OCI-LY7 (cell line): ENCODE measurements around the gene LRP2. TPM values are rescaled to one million over a fixed set of nuclear protein-coding genes. Genes with fewer than 3 reads are reported as not detected.

Experiments used
- BruUV-seq: library from RNA; stranded (reverse); fragments of 400-500 nt; replicated peaks from 2 replicates; lab custom pipeline; 2021; lab: Mats Ljungman, UMichigan
- CTCF ChIA-PET: fragments of 300-600 bp; sonication (Branson Sonifier 250); formaldehyde crosslinking; loops from one replicate; lab custom pipeline; 2022; ENCODE audit warnings: antibody characterized with exemption; ENCODE audit not compliant: unreplicated experiment; lab: Charles Lee
- POLR2A ChIA-PET: fragments of 300-600 bp; sonication (Branson Sonifier 250); formaldehyde crosslinking; loops from one replicate; lab custom pipeline; 2022; ENCODE audit warnings: antibody characterized with exemption; lab: Charles Lee
- DNase-seq: peaks from one replicate; pipeline ENCODE4 v3.0.0-alpha.2; 2015; ENCODE audit warnings: low spot score
- H2AFZ ChIP-seq: fragments of 200-600 bp; sonication (generic), shearing (Covaris generic); 2 replicates; pipeline ENCODE4 v1.6.1; 2014; ENCODE audit warnings: mild to moderate bottlenecking, antibody characterized with exemption, low read length, moderate library complexity
- H3K27ac ChIP-seq: fragments of 200-600 bp; sonication (generic); 2 replicates; pipeline ENCODE4 v1.5.1; 2014; ENCODE audit warnings: mixed run types, low read depth, mild to moderate bottlenecking, moderate library complexity, low read length, inconsistent platforms; ENCODE audit not compliant: poor library complexity, severe bottlenecking
- H3K36me3 ChIP-seq: fragments of 200-600 bp; sonication (generic); 2 replicates; pipeline ENCODE4 v1.6.1; 2014; ENCODE audit warnings: mild to moderate bottlenecking, antibody characterized with exemption, low read length, moderate library complexity, mixed read lengths; ENCODE audit not compliant: insufficient read depth
- H3K4me1 ChIP-seq: fragments of 200-600 bp; sonication (generic); 2 replicates; pipeline ENCODE4 v1.5.1; 2014; ENCODE audit warnings: mild to moderate bottlenecking, low read length; ENCODE audit not compliant: insufficient read depth, poor library complexity, severe bottlenecking
- H3K4me2 ChIP-seq: fragments of 200-600 bp; sonication (generic); 2 replicates; pipeline ENCODE4 v1.6.1; 2014; ENCODE audit warnings: mild to moderate bottlenecking, low read length
- H3K4me3 ChIP-seq: fragments of 200-600 bp; sonication (generic); 2 replicates; pipeline ENCODE4 v1.5.1; 2014; ENCODE audit warnings: mild to moderate bottlenecking, low read depth, low read length; ENCODE audit not compliant: poor library complexity, severe bottlenecking
- H3K79me2 ChIP-seq: fragments of 200-600 bp; sonication (generic); 2 replicates; pipeline ENCODE4 v1.6.1; 2016; ENCODE audit warnings: low read depth, mild to moderate bottlenecking, low read length, moderate library complexity, mixed read lengths; ENCODE audit not compliant: insufficient read depth
- H3K9me2 ChIP-seq: fragments of 200-600 bp; sonication (generic); 2 replicates; pipeline ENCODE4 v1.6.1; 2016; ENCODE audit warnings: mild to moderate bottlenecking, low read length, mixed read lengths; ENCODE audit not compliant: insufficient read depth
- H3K9me3 ChIP-seq: fragments of 200-600 bp; sonication (generic); 2 replicates; pipeline ENCODE4 v1.6.1; 2014; ENCODE audit warnings: mild to moderate bottlenecking, mixed run types, low read length, mixed read lengths
- H4K20me1 ChIP-seq: fragments of 200-600 bp; sonication (generic); 2 replicates; pipeline ENCODE4 v1.6.1; 2014; ENCODE audit warnings: mild to moderate bottlenecking, antibody characterized with exemption, low read length, moderate library complexity, mixed read lengths; ENCODE audit not compliant: insufficient read depth
- EZH2phosphoT487 ChIP-seq: fragments of 200-600 bp; sonication (generic); IDR thresholded peaks from 2 replicates; pipeline ENCODE4 v1.6.1; 2018; ENCODE audit warnings: low read depth, borderline replicate concordance, mild to moderate bottlenecking, mixed run types, antibody characterized with exemption, low read length, moderate library complexity, mixed read lengths
- intact Hi-C: fragments of 100-400 bp; cut with micrococcal nuclease; formaldehyde crosslinking; loops from one replicate; pipeline ENCODE4 v1.10.0; 2022; ENCODE audit not compliant: unreplicated experiment
- total RNA-seq, 2 experiments: library from RNA; depleted of rRNA in 1 of 2; stranded (reverse); fragments of >200 nt in 1 of 2; shearing (Covaris generic) in 1 of 2; gene quantifications; 2 replicates each; pipeline ENCODE4 v1.2.3, GENCODE V29; 2014 to 2022
- TF ChIP-seq, protein P1 (sequence below): fragments of 200-600 bp; sonication (generic); conservative IDR thresholded peaks from 2 replicates; pipeline ENCODE4 v1.5.1; 2014; ENCODE audit warnings: mild to moderate bottlenecking, antibody characterized with exemption, low read length, moderate library complexity, mixed read lengths

Gene LRP2
- total RNA-seq, 2 experiments from 2014 or later: 0.89 TPM; not detected in 1

DNA sequence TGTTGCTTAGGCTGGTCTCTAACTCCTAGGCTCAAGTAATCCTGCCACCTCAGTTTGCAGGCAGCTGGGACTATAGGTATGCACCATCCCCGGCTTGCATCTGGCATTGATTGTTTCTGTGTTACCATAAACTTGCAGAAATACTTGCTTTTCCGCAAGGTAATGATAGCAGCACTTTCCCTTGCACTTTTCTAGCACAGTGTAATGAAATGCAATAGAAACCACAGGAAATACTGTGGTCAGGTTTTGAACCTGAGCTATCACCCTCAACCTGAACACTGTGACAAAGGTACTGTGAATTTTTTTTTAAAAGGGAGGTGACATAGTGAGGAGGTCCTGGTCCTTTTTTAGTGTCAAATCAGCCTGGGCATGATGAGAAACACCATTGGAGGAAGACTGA, 254.7 kb downstream of the LRP2 start:
- no peaks in the 10 kb centered on the region for H3K79me2 ChIP-seq
- ChIA-PET CTCF (interaction anchor here (2.0 kb wide), 1 partner anchor 34 kb away, joined by 6 read pairs; no protein-coding TSS in a partner anchor), POLR2A (interaction anchor here (0.5 to 1.8 kb wide), 6 partner anchors 8 to 786 kb away, joined by 3 to 7 read pairs (median 4); no protein-coding TSS in a partner anchor)
- H3K4me1 ChIP-seq: peaks cover 20% of the 10 kb centered on the region
- DNase-seq: peak; percentile 62
- H3K36me3 ChIP-seq: no peaks in the 10 kb centered on the region
- TF ChIP-seq, protein P1, sequence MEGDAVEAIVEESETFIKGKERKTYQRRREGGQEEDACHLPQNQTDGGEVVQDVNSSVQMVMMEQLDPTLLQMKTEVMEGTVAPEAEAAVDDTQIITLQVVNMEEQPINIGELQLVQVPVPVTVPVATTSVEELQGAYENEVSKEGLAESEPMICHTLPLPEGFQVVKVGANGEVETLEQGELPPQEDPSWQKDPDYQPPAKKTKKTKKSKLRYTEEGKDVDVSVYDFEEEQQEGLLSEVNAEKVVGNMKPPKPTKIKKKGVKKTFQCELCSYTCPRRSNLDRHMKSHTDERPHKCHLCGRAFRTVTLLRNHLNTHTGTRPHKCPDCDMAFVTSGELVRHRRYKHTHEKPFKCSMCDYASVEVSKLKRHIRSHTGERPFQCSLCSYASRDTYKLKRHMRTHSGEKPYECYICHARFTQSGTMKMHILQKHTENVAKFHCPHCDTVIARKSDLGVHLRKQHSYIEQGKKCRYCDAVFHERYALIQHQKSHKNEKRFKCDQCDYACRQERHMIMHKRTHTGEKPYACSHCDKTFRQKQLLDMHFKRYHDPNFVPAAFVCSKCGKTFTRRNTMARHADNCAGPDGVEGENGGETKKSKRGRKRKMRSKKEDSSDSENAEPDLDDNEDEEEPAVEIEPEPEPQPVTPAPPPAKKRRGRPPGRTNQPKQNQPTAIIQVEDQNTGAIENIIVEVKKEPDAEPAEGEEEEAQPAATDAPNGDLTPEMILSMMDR: no peak
- TF ChIP-seq EZH2phosphoT487: no peak
- BruUV-seq: no TSS peak
- no peaks in the 10 kb centered on the region for H3K9me3 ChIP-seq
- peak overlapping the region; percentile 19 for H3K27ac ChIP-seq
- intact Hi-C loops: loop anchor here (1.0 to 2.0 kb wide), 3 partner anchors 33 to 169 kb away; no protein-coding TSS in a partner anchor
- no peak overlapping the region for H3K4me3 ChIP-seq
- no peak overlapping the region; the same call in 1 of the 2 replicates for H2AFZ ChIP-seq
- peak overlapping the region; percentile 51 for H3K4me2 ChIP-seq
- no peaks in the 10 kb centered on the region for H4K20me1 ChIP-seq
- no peaks in the 10 kb centered on the region for H3K9me2 ChIP-seq

- H3K9me2 ChIP-seq: no peaks in the 10 kb centered on the region
- no peak overlapping the region for H2AFZ ChIP-seq
- POLR2A ChIA-PET: interaction anchor here (0.5 to 1.3 kb wide), 4 partner anchors 13 to 787 kb away, joined by 3 to 4 read pairs (median 4); no protein-coding TSS in a partner anchor
- no peaks in the 10 kb centered on the region for H3K79me2 ChIP-seq
- no TSS peak for BruUV-seq
- no peaks in the 10 kb centered on the region for H3K36me3 ChIP-seq
- H3K9me3 ChIP-seq: no peaks in the 10 kb centered on the region
- intact Hi-C loops: loop anchor here (1.0 kb wide), 1 partner anchor 145 kb away; no protein-coding TSS in a partner anchor
- peak overlapping the region; percentile 19 for H3K27ac ChIP-seq
- H3K4me1 ChIP-seq: peaks cover 20% of the 10 kb centered on the region
- no peak for DNase-seq
- no peak overlapping the region for H3K4me3 ChIP-seq
- no peak for TF ChIP-seq EZH2phosphoT487
- TF ChIP-seq, protein P1: no peak
- peak overlapping the region; percentile 51 for H3K4me2 ChIP-seq
- CTCF ChIA-PET: no interaction called here
- H4K20me1 ChIP-seq: no peaks in the 10 kb centered on the region
Measured at GRCh38 chr2:169106563-169107545, 255.5 kb downstream of the LRP2 start.
